Gastroesophageal sphincter (tissue), 4 donors: ENCODE measurements around the gene FHIP2A. TPM values are rescaled to one million over a fixed set of nuclear protein-coding genes. Genes with fewer than 3 reads are reported as not detected.
A peak's percentile ranks its signal among the peaks of the same experiment; 100 is the strongest.

Experiments used
- ATAC-seq: fragments of 150-250 bp; one replicate; pipeline ENCODE4 v1.9.1; 2016; ENCODE audit warnings: mild to moderate bottlenecking, moderate library complexity
- H3K27ac ChIP-seq, 4 donors: fragments of 200-600 bp; sonication (generic) in 3 of 4; 1 replicate in 3 of 4; 2 replicates in 1 of 4; pipeline ENCODE4 v1.5.1; 2016 to 2019
- H3K27me3 ChIP-seq: fragments of 200-600 bp; sonication (generic); one replicate; pipeline ENCODE4 v1.5.1; 2019
- H3K36me3 ChIP-seq, 2 donors: fragments of 200-600 bp; sonication (generic); one replicate each; pipeline ENCODE4 v1.5.1; 2019; ENCODE audit warnings: control low read depth in 1 of 2
- H3K4me1 ChIP-seq, 3 donors: fragments of 200-600 bp; sonication (generic); 1 replicate in 2 of 3; 2 replicates in 1 of 3; pipeline ENCODE4 v1.5.1; 2016 to 2019; ENCODE audit warnings: control low read depth in 2 of 3
- H3K4me3 ChIP-seq, 2 donors: fragments of 200-600 bp; sonication (generic); one replicate each; pipeline ENCODE4 v1.5.1; 2019; ENCODE audit warnings: mild to moderate bottlenecking in 1 of 2, moderate library complexity in 1 of 2
- H3K9me3 ChIP-seq, 3 donors: fragments of 200-600 bp; sonication (generic); one replicate each; pipeline ENCODE4 v1.5.1; 2017 to 2019; ENCODE audit warnings: control low read depth in 2 of 3
- EP300 ChIP-seq: sonication (generic); formaldehyde crosslinking; IDR thresholded peaks from one replicate; pipeline ENCODE4 v1.6.1; 2017; ENCODE audit warnings: antibody characterized with exemption, mild to moderate bottlenecking
- POLR2A ChIP-seq, 2 donors: fragments of 450-650 bp; IDR thresholded peaks; one replicate each; pipeline ENCODE4 v1.6.1; 2017; ENCODE audit warnings: antibody characterized with exemption in 2 of 2, mild to moderate bottlenecking in 2 of 2, moderate library complexity in 1 of 2
- POLR2AphosphoS5 ChIP-seq: sonication (generic); formaldehyde crosslinking; IDR thresholded peaks from one replicate; pipeline ENCODE4 v1.6.1; 2017; ENCODE audit warnings: antibody characterized with exemption
- WGBS, 2 donors: methylation state at CpG; one replicate each; pipeline ENCODE4 v1.1.5; 2018; ENCODE audit warnings: low coverage in 1 of 2; 5-methylcytosine and 5-hydroxymethylcytosine counted together
- total RNA-seq, 4 donors: library from RNA; depleted of rRNA; stranded (reverse); fragments of >200 nt; gene quantifications; one replicate each; pipeline ENCODE4 v1.1.0, GENCODE V29; 2016
- TF ChIP-seq, protein P1 (sequence below), 4 experiments: fragments of 200-600 bp in 2 of 4; fragments of 450-650 bp in 2 of 4; sonication (generic) in 1 of 4; IDR thresholded peaks; one replicate each; pipeline ENCODE4 v1.5.1; 2017 to 2019; ENCODE audit warnings: antibody characterized with exemption in 4 of 4, mild to moderate bottlenecking in 2 of 4, moderate library complexity in 2 of 4

The FHIP2A gene
- total RNA-seq, 4 donors from 2014 or later, result 33.4 to 51.5 (median 35.9) TPM

GRCh38 chr10:114791768-114792167 lies 29.8 kb upstream of the FHIP2A start:
- Histone ChIP-seq H3K27ac (no peak overlapping the region), H3K36me3 (no peaks in the 10 kb centered on the region), H3K27me3 (no peaks in the 10 kb centered on the region), H3K4me1 (no peaks in the 10 kb centered on the region), H3K4me3 (no peak overlapping the region), H3K9me3 (no peaks in the 10 kb centered on the region)
- ATAC-seq, result no peak
- TF ChIP-seq EP300 (no peak), POLR2A (IDR thresholded peaks at IDR 0.05) (no peak), POLR2AphosphoS5 (no peak)
- TF ChIP-seq, protein P1, sequence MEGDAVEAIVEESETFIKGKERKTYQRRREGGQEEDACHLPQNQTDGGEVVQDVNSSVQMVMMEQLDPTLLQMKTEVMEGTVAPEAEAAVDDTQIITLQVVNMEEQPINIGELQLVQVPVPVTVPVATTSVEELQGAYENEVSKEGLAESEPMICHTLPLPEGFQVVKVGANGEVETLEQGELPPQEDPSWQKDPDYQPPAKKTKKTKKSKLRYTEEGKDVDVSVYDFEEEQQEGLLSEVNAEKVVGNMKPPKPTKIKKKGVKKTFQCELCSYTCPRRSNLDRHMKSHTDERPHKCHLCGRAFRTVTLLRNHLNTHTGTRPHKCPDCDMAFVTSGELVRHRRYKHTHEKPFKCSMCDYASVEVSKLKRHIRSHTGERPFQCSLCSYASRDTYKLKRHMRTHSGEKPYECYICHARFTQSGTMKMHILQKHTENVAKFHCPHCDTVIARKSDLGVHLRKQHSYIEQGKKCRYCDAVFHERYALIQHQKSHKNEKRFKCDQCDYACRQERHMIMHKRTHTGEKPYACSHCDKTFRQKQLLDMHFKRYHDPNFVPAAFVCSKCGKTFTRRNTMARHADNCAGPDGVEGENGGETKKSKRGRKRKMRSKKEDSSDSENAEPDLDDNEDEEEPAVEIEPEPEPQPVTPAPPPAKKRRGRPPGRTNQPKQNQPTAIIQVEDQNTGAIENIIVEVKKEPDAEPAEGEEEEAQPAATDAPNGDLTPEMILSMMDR (IDR thresholded peaks at IDR 0.05), result no peak
- WGBS, 2 donors, result 80 to 89% methylated on average over 1 to 3 of the region's 3 CpGs

GRCh38 chr10:114795039-114795438 lies 26.5 kb upstream of the FHIP2A start:
- 46 to 78% methylated on average over 3 of the region's 3 CpGs for WGBS, 2 donors
- ATAC-seq, result no peak
- no peaks in the 10 kb centered on the region for H3K4me1 ChIP-seq
- TF ChIP-seq POLR2A (IDR thresholded peaks at IDR 0.05), result no peak
- peak; percentile 34 for TF ChIP-seq POLR2AphosphoS5
- H3K27ac ChIP-seq, result no peak overlapping the region
- no peaks in the 10 kb centered on the region for H3K9me3 ChIP-seq
- no peak overlapping the region for H3K4me3 ChIP-seq
- no peaks in the 10 kb centered on the region for H3K36me3 ChIP-seq
- H3K27me3 ChIP-seq, result no peaks in the 10 kb centered on the region

DNA sequence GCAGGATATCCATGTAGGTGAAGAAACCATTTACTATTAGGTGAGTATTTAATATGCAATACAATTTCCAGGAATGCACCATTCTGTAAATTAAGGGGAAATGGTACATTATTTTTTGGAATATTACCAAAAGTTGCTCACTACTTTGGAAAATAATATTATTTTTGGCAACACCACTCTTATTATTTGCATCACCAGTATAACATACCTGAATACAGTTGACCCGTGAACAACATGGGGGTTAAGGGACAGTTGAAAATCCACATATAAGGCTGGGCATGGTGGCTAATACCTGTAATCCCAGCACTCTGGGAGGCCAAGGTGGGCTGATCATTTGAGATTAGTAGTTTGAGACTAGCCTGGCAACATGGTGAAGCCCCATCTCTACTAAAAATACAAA lies 21.2 kb upstream of the FHIP2A start:
- ATAC-seq, result no peak
- TF ChIP-seq POLR2AphosphoS5 (no peak), EP300 (no peak), POLR2A (IDR thresholded peaks at IDR 0.05) (no peak)
- TF ChIP-seq, protein P1 (IDR thresholded peaks at IDR 0.05), result no peak
- H3K36me3 ChIP-seq, result no peaks in the 10 kb centered on the region
- H3K27me3 ChIP-seq, result no peaks in the 10 kb centered on the region
- no peaks in the 10 kb centered on the region for H3K4me1 ChIP-seq
- WGBS, 2 donors, result 71% methylated on average over 1 of the region's 1 CpG
- no peak overlapping the region for H3K4me3 ChIP-seq
- no peak overlapping the region for H3K27ac ChIP-seq
- H3K9me3 ChIP-seq, result no peaks in the 10 kb centered on the region

DNA sequence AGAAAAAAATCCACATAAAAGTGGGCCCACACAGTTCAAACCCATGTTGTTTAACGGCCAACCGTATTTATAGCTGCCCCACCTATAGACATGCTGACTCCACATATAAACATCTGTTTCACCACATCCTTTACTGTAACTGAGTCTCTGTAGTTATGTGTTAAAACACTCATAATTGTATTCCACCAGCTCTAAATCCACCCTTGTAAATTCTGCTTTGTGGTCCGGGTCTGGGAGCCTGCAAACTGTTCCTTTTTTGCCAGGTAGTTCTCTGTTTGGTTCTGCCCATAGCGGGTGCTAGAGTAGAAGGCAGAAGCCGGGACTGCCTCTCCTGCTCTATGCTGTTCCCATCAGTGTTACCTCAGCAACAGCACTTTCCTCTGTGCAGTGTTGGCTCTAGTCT lies 20.2 kb upstream of the FHIP2A start:
- no peak for ATAC-seq
- Histone ChIP-seq H3K9me3 (no peaks in the 10 kb centered on the region), H3K36me3 (no peaks in the 10 kb centered on the region), H3K4me1 (no peaks in the 10 kb centered on the region), H3K27ac (no peak overlapping the region), H3K27me3 (no peaks in the 10 kb centered on the region), H3K4me3 (no peak overlapping the region)
- WGBS, 2 donors, result 48 to 65% methylated on average over 5 of the region's 5 CpGs
- TF ChIP-seq, protein P1 (IDR thresholded peaks at IDR 0.05), result no peak
- no peak for TF ChIP-seq POLR2AphosphoS5
- no peak for TF ChIP-seq EP300
- no peak for TF ChIP-seq POLR2A (IDR thresholded peaks at IDR 0.05)

DNA sequence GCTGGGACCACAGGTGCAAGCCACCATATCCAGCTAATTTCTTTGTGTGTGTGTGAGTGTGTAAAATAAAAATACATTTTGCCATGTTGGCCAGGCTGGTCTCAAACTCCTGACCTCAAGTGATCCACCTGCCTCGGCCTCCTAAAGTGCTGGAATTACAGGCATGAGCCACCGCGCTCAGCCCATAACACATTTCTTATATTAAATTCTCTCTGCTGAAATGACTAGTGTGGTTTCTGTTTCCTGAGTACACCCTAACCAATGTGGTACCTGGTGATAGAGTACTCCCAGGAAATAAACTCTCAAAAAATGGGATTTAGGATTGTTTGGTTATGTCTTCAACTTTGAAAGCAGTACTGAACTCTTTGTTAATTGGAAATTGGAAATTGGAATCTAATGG lies 19.4 kb upstream of the FHIP2A start:
- 96% methylated on average over 3 of the region's 3 CpGs; no CpG with 5 or more reads in 1 of the 2 donors for WGBS, 2 donors
- Histone ChIP-seq H3K9me3 (no peaks in the 10 kb centered on the region), H3K4me3 (no peak overlapping the region)

More for the DNA sequence above, 19.4 kb upstream of the FHIP2A start:
- Histone ChIP-seq H3K27ac (no peak overlapping the region), H3K36me3 (no peaks in the 10 kb centered on the region), H3K27me3 (no peaks in the 10 kb centered on the region), H3K4me1 (no peaks in the 10 kb centered on the region)
- TF ChIP-seq POLR2AphosphoS5, result no peak
- no peak for TF ChIP-seq POLR2A (IDR thresholded peaks at IDR 0.05)
- TF ChIP-seq, protein P1 (IDR thresholded peaks at IDR 0.05), result no peak
- no peak for TF ChIP-seq EP300
- ATAC-seq, result no peak
